NT2/D1 (cell line): ENCODE data around the gene VPS8.
A peak's percentile ranks its signal among the peaks of the same experiment; 100 is the strongest.
"Not testable (repeated sequence)": the region's sequence is repeated elsewhere in the genome, so short reads cannot be mapped to it uniquely, and the experiment has no call there.

Source experiments
- DNase-seq: peaks from one replicate; pipeline ENCODE4 v3.0.0-alpha.2; 2011; ENCODE audit warnings: low read depth, low spot score
- H3K27me3 ChIP-seq: 2 replicates; pipeline ENCODE4 v1.6.0; 2011; ENCODE audit warnings: mild to moderate bottlenecking; ENCODE audit not compliant: insufficient read length, insufficient read depth
- H3K36me3 ChIP-seq: 2 replicates; pipeline ENCODE4 v1.6.1; 2011; ENCODE audit warnings: mild to moderate bottlenecking, low read length, mixed read lengths; ENCODE audit not compliant: insufficient read depth, insufficient read length
- H3K4me1 ChIP-seq: 2 replicates; pipeline ENCODE4 v1.5.1; 2011; ENCODE audit not compliant: insufficient read depth, insufficient read length
- H3K4me3 ChIP-seq: 2 replicates; pipeline ENCODE4 v1.5.1; 2011; ENCODE audit warnings: low read depth; ENCODE audit not compliant: insufficient read length
- H3K9ac ChIP-seq: 2 replicates; pipeline ENCODE4 v1.6.0; 2011; ENCODE audit warnings: low read depth; ENCODE audit not compliant: insufficient read length
- H3K9me3 ChIP-seq: 2 replicates; pipeline ENCODE4 v1.5.1; 2011; ENCODE audit warnings: mild to moderate bottlenecking, low read length; ENCODE audit not compliant: insufficient read depth
- SUZ12 ChIP-seq: IDR thresholded peaks from 2 replicates; pipeline ENCODE4 v1.6.1; 2011; ENCODE audit not compliant: insufficient read length, insufficient read depth; ENCODE audit errors: extremely low read depth
- YY1 ChIP-seq: IDR thresholded peaks from 2 replicates; pipeline ENCODE4 v1.6.1; 2011; ENCODE audit not compliant: insufficient read length, insufficient read depth
- ZNF274 ChIP-seq: IDR thresholded peaks from 2 replicates; pipeline ENCODE4 v1.6.1; 2011; ENCODE audit warnings: mild to moderate bottlenecking, low read depth, low read length

Gene VPS8

DNA sequence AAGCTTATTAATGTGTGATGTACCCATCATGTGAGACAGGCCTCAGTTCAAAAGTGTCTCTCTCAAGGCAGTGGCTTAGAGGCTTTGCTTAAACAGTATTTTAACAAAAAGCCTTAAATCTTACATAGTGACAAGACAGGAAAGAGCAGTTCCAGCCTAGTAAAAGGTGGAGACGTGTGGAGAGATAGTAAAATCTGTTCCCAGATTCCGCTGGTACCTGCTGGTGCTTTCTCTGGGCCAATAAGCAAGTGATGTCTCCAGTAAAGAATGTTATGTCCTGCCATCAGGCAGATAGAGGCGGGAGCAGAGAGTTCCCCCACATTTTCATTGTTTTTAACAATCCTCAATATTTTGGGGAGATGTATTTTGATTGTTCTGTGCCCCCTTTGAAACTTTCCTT is 135.0 kb downstream of the VPS8 start:
- Histone ChIP-seq H3K4me3 (no peak overlapping the region), H3K9me3 (no peaks in the 10 kb centered on the region), H3K27me3 (no peaks in the 10 kb centered on the region), H3K4me1 (no peaks in the 10 kb centered on the region), H3K9ac (no peak overlapping the region), H3K36me3 (no peaks in the 10 kb centered on the region)
- no peak for TF ChIP-seq YY1
- TF ChIP-seq ZNF274, result no peak
- TF ChIP-seq SUZ12, result no peak
- DNase-seq, result no peak

DNA sequence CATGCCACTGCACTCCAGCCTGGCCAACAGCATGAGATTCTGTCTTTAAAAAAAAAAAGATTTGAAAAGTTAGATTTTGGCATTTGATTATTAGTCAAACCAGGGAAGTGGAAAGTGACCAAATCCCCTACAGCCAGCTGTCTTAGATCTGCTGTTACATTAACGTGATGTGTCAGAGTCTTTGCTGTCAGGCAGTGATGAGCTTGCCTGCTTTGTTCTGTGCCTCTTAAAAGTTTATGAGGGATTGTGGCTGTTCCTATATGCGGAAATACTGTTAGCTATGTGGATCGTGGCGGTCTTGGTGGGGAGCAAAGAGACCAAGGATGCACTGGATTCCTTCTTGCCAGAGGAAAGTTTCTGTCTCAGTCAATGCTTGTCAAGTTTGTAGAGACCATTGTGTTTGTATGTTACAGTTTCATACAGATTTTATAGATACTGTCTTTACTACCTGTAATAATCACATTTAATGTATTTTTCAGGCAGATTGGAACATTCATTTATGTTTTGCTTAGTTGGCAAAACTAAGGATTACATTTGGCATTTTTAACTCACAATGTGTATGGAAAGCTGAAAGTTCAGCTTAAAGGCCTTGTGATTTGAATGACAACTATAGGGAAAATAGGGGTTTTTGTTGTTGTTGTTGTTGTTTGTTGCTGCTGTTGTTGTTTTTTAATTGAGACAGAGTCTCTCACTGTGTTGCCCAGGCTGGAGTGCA is 137.4 kb downstream of the VPS8 start:
- H3K9ac ChIP-seq, result no peak overlapping the region
- TF ChIP-seq ZNF274 (no peak), YY1 (no peak), SUZ12 (no peak)
- no peaks in the 10 kb centered on the region for H3K4me1 ChIP-seq
- no peak for DNase-seq
- H3K9me3 ChIP-seq, result no peaks in the 10 kb centered on the region
- no peak overlapping the region for H3K4me3 ChIP-seq
- H3K36me3 ChIP-seq, result no peaks in the 10 kb centered on the region
- no peaks in the 10 kb centered on the region for H3K27me3 ChIP-seq

DNA sequence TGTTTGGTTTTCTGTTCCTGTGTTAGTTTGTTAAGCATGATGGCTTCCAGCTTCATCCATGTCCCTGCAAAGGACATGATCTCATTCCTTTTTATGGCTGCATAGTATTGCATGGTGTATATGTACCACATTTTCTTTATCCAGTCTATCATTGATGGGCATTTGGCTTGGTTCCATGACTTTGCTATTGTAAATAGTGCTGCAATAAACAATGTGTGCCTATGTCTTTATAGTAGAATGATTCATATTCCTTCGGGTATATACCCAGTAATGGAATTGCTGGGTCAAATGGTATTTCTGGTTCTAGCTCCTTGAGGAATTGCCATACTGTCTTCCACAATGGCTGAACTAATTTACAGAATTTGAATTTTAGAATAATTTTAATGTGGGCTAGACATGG is 138.8 kb downstream of the VPS8 start:
- H3K4me3 ChIP-seq, DNase-seq, H3K27me3 ChIP-seq, H3K9ac ChIP-seq, H3K4me1 ChIP-seq, H3K9me3 ChIP-seq, H3K36me3 ChIP-seq: not testable (repeated sequence)

DNA sequence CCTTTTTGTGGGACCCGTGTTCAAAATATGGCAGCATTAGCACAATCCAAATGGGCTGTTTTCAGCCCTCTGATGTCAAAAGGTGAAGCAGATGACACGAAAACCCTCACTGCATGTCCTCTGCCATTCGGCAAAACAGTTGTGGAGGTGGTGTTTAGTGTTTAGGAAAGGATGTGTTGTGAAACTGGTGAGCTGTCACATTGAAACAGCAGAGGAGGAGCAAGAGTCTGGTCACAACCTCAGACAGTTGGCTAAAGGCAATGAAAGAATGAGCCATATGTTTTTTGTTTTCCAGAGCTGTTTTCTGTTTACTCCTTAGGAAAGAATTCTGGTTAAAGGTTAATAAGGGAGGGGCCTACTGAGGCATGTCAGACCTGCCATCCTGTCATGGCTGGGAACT is 140.7 kb downstream of the VPS8 start:
- no peak overlapping the region for H3K9ac ChIP-seq
- no peak for DNase-seq
- TF ChIP-seq ZNF274 (no peak), SUZ12 (no peak), YY1 (no peak)
- no peaks in the 10 kb centered on the region for H3K27me3 ChIP-seq
- no peak overlapping the region for H3K4me3 ChIP-seq
- H3K9me3 ChIP-seq, result no peaks in the 10 kb centered on the region
- no peaks in the 10 kb centered on the region for H3K4me1 ChIP-seq
- no peaks in the 10 kb centered on the region for H3K36me3 ChIP-seq

DNA sequence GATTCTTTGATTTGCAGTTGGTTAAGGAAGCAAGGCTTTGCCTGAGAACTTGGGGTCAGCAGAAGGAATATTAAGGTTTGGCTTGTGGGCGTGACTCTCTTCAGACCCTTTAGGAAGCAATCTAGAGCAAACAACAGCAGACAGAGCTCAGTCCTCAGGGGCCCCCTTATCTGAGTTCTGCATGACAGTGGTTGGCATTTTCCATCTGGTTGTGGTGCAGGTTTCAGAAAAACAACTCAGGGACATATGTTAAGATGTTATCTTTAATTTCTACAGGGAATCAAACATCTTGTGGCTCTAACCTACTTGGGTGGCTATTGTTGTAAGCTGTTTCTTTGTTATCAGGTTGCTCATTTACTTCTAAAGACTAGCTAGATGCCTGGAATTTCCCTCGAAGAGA is 141.4 kb downstream of the VPS8 start:
- peak; percentile 54 for DNase-seq
- TF ChIP-seq ZNF274 (no peak), SUZ12 (no peak), YY1 (no peak)
- Histone ChIP-seq H3K9ac (no peak overlapping the region), H3K27me3 (no peaks in the 10 kb centered on the region), H3K4me1 (no peaks in the 10 kb centered on the region), H3K9me3 (no peaks in the 10 kb centered on the region), H3K36me3 (no peaks in the 10 kb centered on the region), H3K4me3 (no peak overlapping the region)

DNA sequence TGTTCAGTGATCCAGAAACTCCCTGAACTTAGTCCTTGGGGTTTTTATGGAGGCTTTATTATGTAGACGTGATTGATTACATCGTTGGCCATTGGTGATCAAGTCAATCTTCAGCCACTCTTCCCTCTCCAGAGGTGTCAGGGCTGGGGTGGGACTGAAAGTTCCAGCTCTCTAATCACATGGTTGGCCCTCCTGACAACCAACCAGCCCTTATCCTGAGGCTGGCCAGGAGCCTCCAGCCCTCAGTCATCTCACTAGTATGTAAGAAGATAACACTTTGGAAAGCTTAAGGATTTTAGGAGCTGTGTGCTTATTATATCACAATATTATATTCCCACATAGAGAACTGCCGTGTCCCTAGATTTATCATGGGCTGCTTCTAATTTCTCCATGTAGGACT is 142.3 kb downstream of the VPS8 start:
- H3K27me3 ChIP-seq, result no peaks in the 10 kb centered on the region
- H3K9ac ChIP-seq, result no peak overlapping the region
- no peak for TF ChIP-seq SUZ12
- no peak for TF ChIP-seq YY1
- no peak for TF ChIP-seq ZNF274
- H3K9me3 ChIP-seq, result no peaks in the 10 kb centered on the region
- no peaks in the 10 kb centered on the region for H3K4me1 ChIP-seq
- H3K36me3 ChIP-seq, result no peaks in the 10 kb centered on the region
- no peak for DNase-seq
- no peak overlapping the region for H3K4me3 ChIP-seq

DNA sequence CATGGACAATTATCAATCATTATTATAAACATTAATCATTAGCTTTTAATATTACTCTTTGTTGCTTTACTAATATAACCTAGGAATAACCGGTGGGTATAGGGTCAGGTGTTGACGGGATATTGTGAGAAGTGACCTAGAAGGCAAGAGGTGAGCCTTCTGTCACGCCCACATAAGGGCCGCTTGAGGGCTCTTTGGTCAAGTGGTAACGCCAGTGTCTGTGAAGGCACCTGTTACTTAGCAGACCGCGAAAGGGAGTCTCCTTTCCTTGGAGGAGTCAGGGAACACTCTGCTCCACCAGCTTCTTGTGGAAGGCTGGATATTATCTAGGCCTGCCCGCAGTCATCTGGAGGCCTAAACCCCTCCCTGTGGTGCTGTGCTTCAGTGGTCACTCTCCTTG is 142.9 kb downstream of the VPS8 start:
- H3K4me3 ChIP-seq, H3K4me1 ChIP-seq, H3K36me3 ChIP-seq, DNase-seq, H3K27me3 ChIP-seq, H3K9me3 ChIP-seq, H3K9ac ChIP-seq: not testable (repeated sequence)
